ENCODE data around the gene RUNX2. TPM values are rescaled to one million over a fixed set of nuclear protein-coding genes. Genes with fewer than 3 reads are reported as not detected.

Gene RUNX2
- total and polyA plus RNA-seq, 3 donors from 2014 or later, result 2.9 to 6.0 (median 4.3) TPM

- intact Hi-C loops (cut with DNase I; ENCODE audit: low total_unique reads), result no loop called here
- WGBS, 2 donors, result 84 to 92% methylated on average over 8 to 9 of the region's 9 CpGs
- TF ChIP-seq CTCF (IDR thresholded peaks at IDR 0.05) (no peak), POLR2A (IDR thresholded peaks at IDR 0.05) (no peak)
Measured at GRCh38 chr6:45687570-45687969, 359.4 kb downstream of the RUNX2 start.

GRCh38 chr6:45688180-45688579 lies 360.1 kb downstream of the RUNX2 start:
- H3K27me3 ChIP-seq, result no peaks in the 10 kb centered on the region
- no peaks in the 10 kb centered on the region for H3K9me3 ChIP-seq
- no peaks in the 10 kb centered on the region for H3K36me3 ChIP-seq (ENCODE audit: low read depth, missing control alignments)
- H3K27ac ChIP-seq, result no peak overlapping the region
- no peaks in the 10 kb centered on the region for H3K4me1 ChIP-seq
- H3K4me3 ChIP-seq, result no peak overlapping the region
- intact Hi-C loops (cut with DNase I; ENCODE audit: low total_unique reads), result no loop called here
- TF ChIP-seq CTCF (IDR thresholded peaks at IDR 0.05) (no peak), POLR2A (IDR thresholded peaks at IDR 0.05) (no peak)
- 91 to 95% methylated on average over 1 of the region's 1 CpG for WGBS, 2 donors
- no peak for DNase-seq

More at GRCh38 chr6:45687570-45687969, 359.4 kb downstream of the RUNX2 start:
- Histone ChIP-seq H3K4me1 (no peaks in the 10 kb centered on the region), H3K27ac (no peak overlapping the region), H3K9me3 (no peaks in the 10 kb centered on the region), H3K36me3 (ENCODE audit: low read depth, missing control alignments) (no peaks in the 10 kb centered on the region), H3K4me3 (no peak overlapping the region), H3K27me3 (no peaks in the 10 kb centered on the region)
- DNase-seq, result no peak

- no peak overlapping the region for H3K27ac ChIP-seq
- H3K4me3 ChIP-seq, result no peak overlapping the region
- H3K4me1 ChIP-seq, result no peaks in the 10 kb centered on the region
- no peaks in the 10 kb centered on the region for H3K27me3 ChIP-seq
- H3K9me3 ChIP-seq, result no peaks in the 10 kb centered on the region
- no peak for TF ChIP-seq POLR2A (IDR thresholded peaks at IDR 0.05)
- TF ChIP-seq CTCF (IDR thresholded peaks at IDR 0.05), result no peak
- no peaks in the 10 kb centered on the region for H3K36me3 ChIP-seq (ENCODE audit: low read depth, missing control alignments)
- no peak for DNase-seq
- intact Hi-C loops (cut with DNase I; ENCODE audit: low total_unique reads), result no loop called here
- WGBS, 2 donors, result 90 to 98% methylated on average over 2 of the region's 2 CpGs
Measured at GRCh38 chr6:45689926-45690615, 361.9 kb downstream of the RUNX2 start.

GRCh38 chr6:45690846-45691245 lies 362.7 kb downstream of the RUNX2 start:
- Histone ChIP-seq H3K4me3 (no peak overlapping the region), H3K27ac (no peak overlapping the region), H3K9me3 (no peaks in the 10 kb centered on the region), H3K4me1 (no peaks in the 10 kb centered on the region), H3K27me3 (no peaks in the 10 kb centered on the region), H3K36me3 (ENCODE audit: low read depth, missing control alignments) (no peaks in the 10 kb centered on the region)
- 96 to 100% methylated on average over 1 of the region's 1 CpG for WGBS, 2 donors
- DNase-seq, result no peak
- intact Hi-C loops (cut with DNase I; ENCODE audit: low total_unique reads), result no loop called here
- TF ChIP-seq CTCF (IDR thresholded peaks at IDR 0.05), result no peak
- no peak for TF ChIP-seq POLR2A (IDR thresholded peaks at IDR 0.05)

GRCh38 chr6:45691426-45691825 lies 363.3 kb downstream of the RUNX2 start:
- Histone ChIP-seq H3K36me3 (ENCODE audit: low read depth, missing control alignments) (no peaks in the 10 kb centered on the region), H3K27me3 (no peaks in the 10 kb centered on the region), H3K27ac (no peak overlapping the region), H3K9me3 (no peaks in the 10 kb centered on the region), H3K4me1 (no peaks in the 10 kb centered on the region), H3K4me3 (no peak overlapping the region)
- intact Hi-C loops (cut with DNase I; ENCODE audit: low total_unique reads), result no loop called here
- 86 to 92% methylated on average over 2 of the region's 2 CpGs for WGBS, 2 donors
- no peak for DNase-seq
- TF ChIP-seq POLR2A (IDR thresholded peaks at IDR 0.05) (no peak), CTCF (IDR thresholded peaks at IDR 0.05) (no peak)

All from testis (tissue), 3 donors.